Neutrophil (primary cell): ENCODE data around the gene DHRS7B.

Experiments
- H3K27ac ChIP-seq: fragments of 200-600 bp; sonication (generic); 2 replicates; pipeline ENCODE4 v1.5.1; 2016; ENCODE audit warnings: mild to moderate bottlenecking, moderate library complexity
- H3K27me3 ChIP-seq: fragments of 200-600 bp; sonication (generic); 2 replicates; pipeline ENCODE4 v1.6.0; 2016; ENCODE audit warnings: mild to moderate bottlenecking
- H3K36me3 ChIP-seq: fragments of 200-600 bp; sonication (generic); 2 replicates; pipeline ENCODE4 v1.5.1; 2017
- H3K4me1 ChIP-seq, 2 experiments: fragments of 200-600 bp in 1 of 2; sonication (generic) in 1 of 2; 1 replicate in 1 of 2; 2 replicates in 1 of 2; pipeline versions ENCODE4 v1.5.1 to v1.6.1; 2013 to 2016; ENCODE audit warnings: low read depth in 1 of 2, low read length in 1 of 2, mild to moderate bottlenecking in 1 of 2, moderate library complexity in 1 of 2; ENCODE audit not compliant: control insufficient read depth in 1 of 2, insufficient read depth in 1 of 2
- H3K4me3 ChIP-seq, 2 experiments: fragments of 200-600 bp in 1 of 2; sonication (generic) in 1 of 2; 1 replicate in 1 of 2; 2 replicates in 1 of 2; pipeline ENCODE4 v1.5.1; 2013 to 2016; ENCODE audit warnings: low read depth in 1 of 2, low read length in 1 of 2, mild to moderate bottlenecking in 1 of 2, moderate library complexity in 1 of 2
- H3K9me3 ChIP-seq: fragments of 200-600 bp; sonication (generic); 2 replicates; pipeline ENCODE4 v1.5.1; 2016
- CTCF ChIP-seq: fragments of 200-600 bp; sonication (generic); IDR thresholded peaks from 2 replicates; pipeline ENCODE4 v1.5.1; 2016; ENCODE audit warnings: antibody characterized with exemption

Gene DHRS7B

GRCh38 chr17:21239680-21240368, 113.1 kb downstream of the DHRS7B start:
- H3K4me1 ChIP-seq = no peaks in the 10 kb centered on the region
- TF ChIP-seq CTCF = no peak
- no peak overlapping the region for H3K27ac ChIP-seq
- peaks cover 64% of the 10 kb centered on the region for H3K36me3 ChIP-seq
- no peaks in the 10 kb centered on the region for H3K9me3 ChIP-seq
- H3K27me3 ChIP-seq = no peaks in the 10 kb centered on the region
- no peak overlapping the region for H3K4me3 ChIP-seq

GRCh38 chr17:21240369-21241055, 113.7 kb downstream of the DHRS7B start:
- H3K36me3 ChIP-seq = peaks cover 71% of the 10 kb centered on the region
- H3K4me1 ChIP-seq = peaks cover 0 to 1% of the 10 kb centered on the region in 2 experiments
- no peak overlapping the region for H3K4me3 ChIP-seq
- H3K27ac ChIP-seq = no peak overlapping the region
- no peaks in the 10 kb centered on the region for H3K9me3 ChIP-seq
- no peaks in the 10 kb centered on the region for H3K27me3 ChIP-seq
- TF ChIP-seq CTCF = no peak
